ENCODE measurements around the gene CREG1.

Gene CREG1

GRCh38 chr1:167511374-167511986 is 42.1 kb downstream of the CREG1 start:
- no peak for TF ChIP-seq EZH2 (IDR thresholded peaks at IDR 0.05)
- TF ChIP-seq FOXP2 (optimal IDR thresholded peaks at IDR 0.05; ENCODE audit: control extremely low read depth, extremely low read length, insufficient read depth), result no peak
- no peak for TF ChIP-seq POLR2AphosphoS5 (IDR thresholded peaks at IDR 0.05; ENCODE audit: borderline replicate concordance, low read depth, low read length)
- Histone ChIP-seq H3K36me3 (ENCODE audit: insufficient read depth, low read length) (no peaks in the 10 kb centered on the region), H3K27ac (no peak overlapping the region), H3K9me3 (ENCODE audit: low read depth, low read length) (no peaks in the 10 kb centered on the region), H3K9ac (ENCODE audit: insufficient read length) (no peak overlapping the region), H3K4me3 (no peak overlapping the region)
- DNase-seq (ENCODE audit: low read depth, low spot score), result no peak

- DNase-seq (ENCODE audit: low read depth, low spot score), result no peak
- TF ChIP-seq POLR2AphosphoS5 (IDR thresholded peaks at IDR 0.05; ENCODE audit: borderline replicate concordance, low read depth, low read length), result no peak
- TF ChIP-seq EZH2 (IDR thresholded peaks at IDR 0.05), result no peak
- no peak for TF ChIP-seq FOXP2 (optimal IDR thresholded peaks at IDR 0.05; ENCODE audit: control extremely low read depth, extremely low read length, insufficient read depth)
- no peaks in the 10 kb centered on the region for H3K36me3 ChIP-seq (ENCODE audit: insufficient read depth, low read length)
- H3K9me3 ChIP-seq (ENCODE audit: low read depth, low read length), result no peaks in the 10 kb centered on the region
- H3K4me3 ChIP-seq, result no peak overlapping the region
- no peak overlapping the region for H3K27ac ChIP-seq
- no peak overlapping the region for H3K9ac ChIP-seq (ENCODE audit: insufficient read length)
Observed at GRCh38 chr1:167510881-167511280, 42.7 kb downstream of the CREG1 start.

GRCh38 chr1:167510244-167510643 is 43.3 kb downstream of the CREG1 start:
- H3K4me3 ChIP-seq, result no peak overlapping the region
- TF ChIP-seq FOXP2 (optimal IDR thresholded peaks at IDR 0.05; ENCODE audit: control extremely low read depth, extremely low read length, insufficient read depth), result no peak
- no peak for TF ChIP-seq EZH2 (IDR thresholded peaks at IDR 0.05)
- no peak for TF ChIP-seq POLR2AphosphoS5 (IDR thresholded peaks at IDR 0.05; ENCODE audit: borderline replicate concordance, low read depth, low read length)
- H3K36me3 ChIP-seq (ENCODE audit: insufficient read depth, low read length), result no peaks in the 10 kb centered on the region
- H3K9me3 ChIP-seq (ENCODE audit: low read depth, low read length), result no peaks in the 10 kb centered on the region
- no peak overlapping the region for H3K9ac ChIP-seq (ENCODE audit: insufficient read length)
- DNase-seq (ENCODE audit: low read depth, low spot score), result no peak
- H3K27ac ChIP-seq, result no peak overlapping the region

- H3K9ac ChIP-seq (ENCODE audit: insufficient read length), result no peak overlapping the region
- no peak overlapping the region for H3K27ac ChIP-seq
- H3K9me3 ChIP-seq (ENCODE audit: low read depth, low read length), result no peaks in the 10 kb centered on the region
- no peak overlapping the region for H3K4me3 ChIP-seq
- no peak for DNase-seq (ENCODE audit: low read depth, low spot score)
- TF ChIP-seq POLR2AphosphoS5 (IDR thresholded peaks at IDR 0.05; ENCODE audit: borderline replicate concordance, low read depth, low read length) (no peak), FOXP2 (optimal IDR thresholded peaks at IDR 0.05; ENCODE audit: control extremely low read depth, extremely low read length, insufficient read depth) (no peak), EZH2 (IDR thresholded peaks at IDR 0.05) (no peak)
- no peaks in the 10 kb centered on the region for H3K36me3 ChIP-seq (ENCODE audit: insufficient read depth, low read length)
Observed at GRCh38 chr1:167509587-167509986, 44.0 kb downstream of the CREG1 start.

- no peak overlapping the region for H3K4me3 ChIP-seq
- TF ChIP-seq POLR2AphosphoS5 (IDR thresholded peaks at IDR 0.05; ENCODE audit: borderline replicate concordance, low read depth, low read length) (no peak), EZH2 (IDR thresholded peaks at IDR 0.05) (no peak), FOXP2 (optimal IDR thresholded peaks at IDR 0.05; ENCODE audit: control extremely low read depth, extremely low read length, insufficient read depth) (no peak)
- H3K9me3 ChIP-seq (ENCODE audit: low read depth, low read length), result no peaks in the 10 kb centered on the region
- no peak overlapping the region for H3K9ac ChIP-seq (ENCODE audit: insufficient read length)
- no peaks in the 10 kb centered on the region for H3K36me3 ChIP-seq (ENCODE audit: insufficient read depth, low read length)
- H3K27ac ChIP-seq, result no peak overlapping the region
- DNase-seq (ENCODE audit: low read depth, low spot score), result no peak
Observed at GRCh38 chr1:167507719-167508118, 45.8 kb downstream of the CREG1 start.

GRCh38 chr1:167504467-167504827 is 49.1 kb downstream of the CREG1 start:
- TF ChIP-seq FOXP2 (optimal IDR thresholded peaks at IDR 0.05; ENCODE audit: control extremely low read depth, extremely low read length, insufficient read depth), result no peak
- no peak for TF ChIP-seq EZH2 (IDR thresholded peaks at IDR 0.05)
- no peak for TF ChIP-seq POLR2AphosphoS5 (IDR thresholded peaks at IDR 0.05; ENCODE audit: borderline replicate concordance, low read depth, low read length)
- Histone ChIP-seq H3K27ac (no peak overlapping the region), H3K4me3 (no peak overlapping the region), H3K36me3 (ENCODE audit: insufficient read depth, low read length) (no peaks in the 10 kb centered on the region), H3K9me3 (ENCODE audit: low read depth, low read length) (no peaks in the 10 kb centered on the region), H3K9ac (ENCODE audit: insufficient read length) (no peak overlapping the region)
- DNase-seq (ENCODE audit: low read depth, low spot score), result no peak

- H3K9ac ChIP-seq (ENCODE audit: insufficient read length), result no peak overlapping the region
- H3K36me3 ChIP-seq (ENCODE audit: insufficient read depth, low read length), result no peaks in the 10 kb centered on the region
- no peak overlapping the region for H3K27ac ChIP-seq
- H3K4me3 ChIP-seq, result no peak overlapping the region
- TF ChIP-seq FOXP2 (optimal IDR thresholded peaks at IDR 0.05; ENCODE audit: control extremely low read depth, extremely low read length, insufficient read depth) (no peak), EZH2 (IDR thresholded peaks at IDR 0.05) (no peak), POLR2AphosphoS5 (IDR thresholded peaks at IDR 0.05; ENCODE audit: borderline replicate concordance, low read depth, low read length) (no peak)
- no peaks in the 10 kb centered on the region for H3K9me3 ChIP-seq (ENCODE audit: low read depth, low read length)
- DNase-seq (ENCODE audit: low read depth, low spot score), result no peak
Observed at GRCh38 chr1:167503626-167504466, 49.7 kb downstream of the CREG1 start.

GRCh38 chr1:167502719-167503462 is 50.7 kb downstream of the CREG1 start:
- no peak for DNase-seq (ENCODE audit: low read depth, low spot score)
- Histone ChIP-seq H3K9me3 (ENCODE audit: low read depth, low read length) (no peaks in the 10 kb centered on the region), H3K4me3 (no peak overlapping the region), H3K27ac (no peak overlapping the region), H3K9ac (ENCODE audit: insufficient read length) (no peak overlapping the region), H3K36me3 (ENCODE audit: insufficient read depth, low read length) (no peaks in the 10 kb centered on the region)
- no peak for TF ChIP-seq EZH2 (IDR thresholded peaks at IDR 0.05)
- TF ChIP-seq FOXP2 (optimal IDR thresholded peaks at IDR 0.05; ENCODE audit: control extremely low read depth, extremely low read length, insufficient read depth), result no peak
- no peak for TF ChIP-seq POLR2AphosphoS5 (IDR thresholded peaks at IDR 0.05; ENCODE audit: borderline replicate concordance, low read depth, low read length)

Measured in SK-N-MC (cell line).